OCI-LY1 (cell line): ENCODE measurements around the gene CEMIP.

Source experiments
- H2AFZ ChIP-seq: fragments of 200-600 bp; sonication (generic), shearing (Covaris generic); 2 replicates; pipeline ENCODE4 v1.6.0; 2014; ENCODE audit warnings: antibody characterized with exemption, mild to moderate bottlenecking, low read length
- H3F3A ChIP-seq: fragments of 200-600 bp; sonication (generic), shearing (Covaris generic); 2 replicates; pipeline ENCODE4 v1.6.0; 2014; ENCODE audit warnings: mild to moderate bottlenecking, antibody characterized with exemption, low read length, moderate library complexity; ENCODE audit not compliant: insufficient read depth
- H3K27ac ChIP-seq: fragments of 200-600 bp; sonication (generic); 2 replicates; pipeline ENCODE4 v1.5.1; 2014; ENCODE audit warnings: low read length, mixed run types, mild to moderate bottlenecking, low read depth; ENCODE audit not compliant: poor library complexity, severe bottlenecking
- H3K27me3 ChIP-seq: fragments of 200-600 bp; sonication (generic); 2 replicates; pipeline ENCODE4 v1.6.0; 2014; ENCODE audit warnings: antibody characterized with exemption, mild to moderate bottlenecking, low read length, moderate library complexity; ENCODE audit not compliant: insufficient read depth
- H3K36me3 ChIP-seq: fragments of 200-600 bp; sonication (generic); 2 replicates; pipeline ENCODE4 v1.6.1; 2014; ENCODE audit warnings: mild to moderate bottlenecking, antibody characterized with exemption, low read length, moderate library complexity, mixed read lengths; ENCODE audit not compliant: insufficient read depth
- H3K4me1 ChIP-seq: fragments of 200-600 bp; sonication (generic); 2 replicates; pipeline ENCODE4 v1.5.1; 2014; ENCODE audit warnings: mild to moderate bottlenecking, low read length, moderate library complexity; ENCODE audit not compliant: insufficient read depth, severe bottlenecking
- H3K4me2 ChIP-seq: fragments of 200-600 bp; sonication (generic), shearing (Covaris generic); 2 replicates; pipeline ENCODE4 v1.6.1; 2014; ENCODE audit warnings: low read length
- H3K4me3 ChIP-seq: fragments of 200-600 bp; sonication (generic); 2 replicates; pipeline ENCODE4 v1.5.1; 2014; ENCODE audit warnings: low read length, low read depth, mild to moderate bottlenecking, mixed read lengths; ENCODE audit not compliant: poor library complexity, severe bottlenecking
- H3K79me2 ChIP-seq: fragments of 200-600 bp; shearing (Covaris generic); 2 replicates; pipeline ENCODE4 v1.6.1; 2016; ENCODE audit warnings: mixed run types, low read length, mixed read lengths; ENCODE audit not compliant: insufficient read depth
- H3K9ac ChIP-seq: fragments of 200-600 bp; sonication (generic), shearing (Covaris generic); 2 replicates; pipeline ENCODE4 v1.6.1; 2014; ENCODE audit warnings: mild to moderate bottlenecking, low read length, mixed read lengths
- H3K9me2 ChIP-seq: fragments of 200-600 bp; sonication (generic), shearing (Covaris generic); 2 replicates; pipeline ENCODE4 v1.6.1; 2014; ENCODE audit warnings: low read depth, mild to moderate bottlenecking, low read length, mixed read lengths
- H3K9me3 ChIP-seq: fragments of 200-600 bp; shearing (Covaris generic); 2 replicates; pipeline ENCODE4 v1.6.1; 2014; ENCODE audit warnings: low read length, mixed read lengths
- H4K20me1 ChIP-seq: fragments of 200-600 bp; sonication (generic), shearing (Covaris generic); 2 replicates; pipeline ENCODE4 v1.6.0; 2016; ENCODE audit warnings: mild to moderate bottlenecking, low read length; ENCODE audit not compliant: insufficient read depth
- EZH2 ChIP-seq: fragments of 200-600 bp; sonication (generic), shearing (Covaris generic); IDR thresholded peaks from 2 replicates; pipeline ENCODE4 v1.8.0; 2017; ENCODE audit warnings: borderline replicate concordance, mixed run types, mild to moderate bottlenecking, antibody characterized with exemption, low read length, moderate library complexity, mixed read lengths
- TF ChIP-seq, protein P1 (sequence below): fragments of 200-600 bp; sonication (generic), shearing (Covaris generic); IDR thresholded peaks from 2 replicates; pipeline ENCODE4 v1.5.1; 2017; ENCODE audit warnings: mild to moderate bottlenecking, antibody characterized with exemption, low read length, moderate library complexity, mixed read lengths

Gene CEMIP, protein sequence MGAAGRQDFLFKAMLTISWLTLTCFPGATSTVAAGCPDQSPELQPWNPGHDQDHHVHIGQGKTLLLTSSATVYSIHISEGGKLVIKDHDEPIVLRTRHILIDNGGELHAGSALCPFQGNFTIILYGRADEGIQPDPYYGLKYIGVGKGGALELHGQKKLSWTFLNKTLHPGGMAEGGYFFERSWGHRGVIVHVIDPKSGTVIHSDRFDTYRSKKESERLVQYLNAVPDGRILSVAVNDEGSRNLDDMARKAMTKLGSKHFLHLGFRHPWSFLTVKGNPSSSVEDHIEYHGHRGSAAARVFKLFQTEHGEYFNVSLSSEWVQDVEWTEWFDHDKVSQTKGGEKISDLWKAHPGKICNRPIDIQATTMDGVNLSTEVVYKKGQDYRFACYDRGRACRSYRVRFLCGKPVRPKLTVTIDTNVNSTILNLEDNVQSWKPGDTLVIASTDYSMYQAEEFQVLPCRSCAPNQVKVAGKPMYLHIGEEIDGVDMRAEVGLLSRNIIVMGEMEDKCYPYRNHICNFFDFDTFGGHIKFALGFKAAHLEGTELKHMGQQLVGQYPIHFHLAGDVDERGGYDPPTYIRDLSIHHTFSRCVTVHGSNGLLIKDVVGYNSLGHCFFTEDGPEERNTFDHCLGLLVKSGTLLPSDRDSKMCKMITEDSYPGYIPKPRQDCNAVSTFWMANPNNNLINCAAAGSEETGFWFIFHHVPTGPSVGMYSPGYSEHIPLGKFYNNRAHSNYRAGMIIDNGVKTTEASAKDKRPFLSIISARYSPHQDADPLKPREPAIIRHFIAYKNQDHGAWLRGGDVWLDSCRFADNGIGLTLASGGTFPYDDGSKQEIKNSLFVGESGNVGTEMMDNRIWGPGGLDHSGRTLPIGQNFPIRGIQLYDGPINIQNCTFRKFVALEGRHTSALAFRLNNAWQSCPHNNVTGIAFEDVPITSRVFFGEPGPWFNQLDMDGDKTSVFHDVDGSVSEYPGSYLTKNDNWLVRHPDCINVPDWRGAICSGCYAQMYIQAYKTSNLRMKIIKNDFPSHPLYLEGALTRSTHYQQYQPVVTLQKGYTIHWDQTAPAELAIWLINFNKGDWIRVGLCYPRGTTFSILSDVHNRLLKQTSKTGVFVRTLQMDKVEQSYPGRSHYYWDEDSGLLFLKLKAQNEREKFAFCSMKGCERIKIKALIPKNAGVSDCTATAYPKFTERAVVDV (N-terminal part only)

DNA sequence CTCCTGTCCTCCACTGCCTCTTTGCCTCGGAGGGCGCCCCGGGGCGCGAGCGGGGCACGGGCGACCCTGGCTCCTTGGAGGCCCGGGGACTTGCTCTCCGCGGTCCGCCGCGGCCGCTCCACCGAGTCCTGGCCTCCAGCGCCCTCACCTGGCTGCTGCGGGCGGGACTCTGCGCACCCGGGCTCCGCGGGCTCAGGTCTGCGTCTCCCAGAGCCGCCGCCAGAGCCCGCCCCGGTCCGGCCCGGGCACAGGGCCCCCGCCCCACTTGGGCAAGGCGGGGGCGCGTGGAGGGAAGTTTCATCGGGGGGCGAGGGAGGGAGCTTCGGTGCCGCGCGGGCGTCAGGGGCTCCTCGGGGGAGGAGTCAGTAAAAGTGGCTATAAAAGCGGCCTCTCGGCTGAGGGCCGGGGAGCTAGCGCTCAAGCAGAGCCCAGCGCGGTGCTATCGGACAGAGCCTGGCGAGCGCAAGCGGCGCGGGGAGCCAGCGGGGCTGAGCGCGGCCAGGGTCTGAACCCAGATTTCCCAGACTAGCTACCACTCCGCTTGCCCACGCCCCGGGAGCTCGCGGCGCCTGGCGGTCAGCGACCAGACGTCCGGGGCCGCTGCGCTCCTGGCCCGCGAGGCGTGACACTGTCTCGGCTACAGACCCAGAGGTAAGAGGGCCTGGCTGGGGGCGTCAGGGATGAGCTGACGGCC, at the start of gene CEMIP:
TSS of gene CEMIP (plus strand) at position 407 of the 694 bp plus-strand sequence. CDS start 94,510 bp downstream, outside the sequence.
- H3K9me3 ChIP-seq: no peaks in the 10 kb centered on the region
- no peak for TF ChIP-seq EZH2
- TF ChIP-seq, protein P1, sequence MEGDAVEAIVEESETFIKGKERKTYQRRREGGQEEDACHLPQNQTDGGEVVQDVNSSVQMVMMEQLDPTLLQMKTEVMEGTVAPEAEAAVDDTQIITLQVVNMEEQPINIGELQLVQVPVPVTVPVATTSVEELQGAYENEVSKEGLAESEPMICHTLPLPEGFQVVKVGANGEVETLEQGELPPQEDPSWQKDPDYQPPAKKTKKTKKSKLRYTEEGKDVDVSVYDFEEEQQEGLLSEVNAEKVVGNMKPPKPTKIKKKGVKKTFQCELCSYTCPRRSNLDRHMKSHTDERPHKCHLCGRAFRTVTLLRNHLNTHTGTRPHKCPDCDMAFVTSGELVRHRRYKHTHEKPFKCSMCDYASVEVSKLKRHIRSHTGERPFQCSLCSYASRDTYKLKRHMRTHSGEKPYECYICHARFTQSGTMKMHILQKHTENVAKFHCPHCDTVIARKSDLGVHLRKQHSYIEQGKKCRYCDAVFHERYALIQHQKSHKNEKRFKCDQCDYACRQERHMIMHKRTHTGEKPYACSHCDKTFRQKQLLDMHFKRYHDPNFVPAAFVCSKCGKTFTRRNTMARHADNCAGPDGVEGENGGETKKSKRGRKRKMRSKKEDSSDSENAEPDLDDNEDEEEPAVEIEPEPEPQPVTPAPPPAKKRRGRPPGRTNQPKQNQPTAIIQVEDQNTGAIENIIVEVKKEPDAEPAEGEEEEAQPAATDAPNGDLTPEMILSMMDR: peak; percentile 42
- H3K79me2 ChIP-seq: no peaks in the 10 kb centered on the region
- H3K4me3 ChIP-seq: no peak within 1 kb of the TSS
- no peaks in the 10 kb centered on the region for H4K20me1 ChIP-seq
- no peaks in the 10 kb centered on the region for H3K4me1 ChIP-seq
- no peaks in the 10 kb centered on the region for H3K9me2 ChIP-seq
- H3K4me2 ChIP-seq: no peak within 1 kb of the TSS
- no peak within 1 kb of the TSS for H2AFZ ChIP-seq
- no peaks in the 10 kb centered on the region for H3F3A ChIP-seq
- no peak within 1 kb of the TSS for H3K27ac ChIP-seq
- H3K9ac ChIP-seq: no peak within 1 kb of the TSS
- H3K36me3 ChIP-seq: no peaks in the 10 kb centered on the region
- 0 out of 2 replicates have a peak, but pooled peaks cover 4% of the 10 kb centered on the region for H3K27me3 ChIP-seq

DNA sequence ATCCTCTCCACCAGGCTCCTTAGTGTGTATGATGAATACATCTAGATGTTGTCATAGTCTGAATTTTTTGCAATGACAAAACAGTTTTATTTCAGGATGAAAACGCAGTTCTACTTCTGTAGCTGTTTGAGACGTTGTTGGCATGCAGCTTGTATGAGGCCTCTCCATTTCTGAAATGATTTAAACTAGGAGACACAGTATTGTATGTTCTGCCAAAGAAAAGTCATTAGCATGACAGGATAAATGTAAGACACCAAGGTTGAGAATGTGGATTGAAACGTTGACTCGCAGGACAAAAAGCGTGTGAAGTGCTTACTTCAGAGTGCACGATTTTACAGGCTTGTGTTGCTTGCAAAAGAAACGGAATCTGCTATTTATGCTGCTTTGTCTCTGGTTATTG, 48.8 kb upstream of the CEMIP start:
- H3K79me2 ChIP-seq: no peaks in the 10 kb centered on the region
- H2AFZ ChIP-seq: no peak overlapping the region
- no peak overlapping the region for H3K4me3 ChIP-seq
- H3K4me2 ChIP-seq: no peak overlapping the region
- H3F3A ChIP-seq: no peaks in the 10 kb centered on the region
- no peak overlapping the region for H3K27ac ChIP-seq
- no peak for TF ChIP-seq EZH2
- TF ChIP-seq, protein P1: no peak
- no peak overlapping the region for H3K9ac ChIP-seq
- no peaks in the 10 kb centered on the region for H3K9me2 ChIP-seq
- no peaks in the 10 kb centered on the region for H3K36me3 ChIP-seq
- no peaks in the 10 kb centered on the region for H3K4me1 ChIP-seq
- no peaks in the 10 kb centered on the region for H3K9me3 ChIP-seq
- no peaks in the 10 kb centered on the region for H3K27me3 ChIP-seq
- H4K20me1 ChIP-seq: no peaks in the 10 kb centered on the region

DNA sequence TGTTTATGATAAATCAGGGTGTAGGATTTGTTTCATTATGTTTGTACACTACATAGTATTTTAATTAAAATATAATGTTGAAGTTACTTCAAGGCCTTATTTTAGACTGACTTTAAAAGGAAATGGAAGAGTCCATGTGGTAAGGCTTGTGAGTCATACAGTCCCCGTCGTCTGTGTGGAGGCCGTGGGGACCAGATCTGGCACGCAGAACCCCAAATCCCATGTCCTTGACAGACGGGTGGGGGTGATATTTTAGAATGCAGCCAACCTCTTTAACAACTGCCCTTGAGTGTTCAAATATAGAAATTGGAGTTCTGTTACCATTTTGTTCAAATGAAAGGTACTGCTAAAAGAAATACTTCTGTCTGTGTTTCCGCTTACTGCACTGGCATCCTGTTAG, 48.2 kb upstream of the CEMIP start:
- Histone ChIP-seq H2AFZ (no peak overlapping the region), H3K9me2 (no peaks in the 10 kb centered on the region), H3K36me3 (no peaks in the 10 kb centered on the region), H3F3A (no peaks in the 10 kb centered on the region), H3K4me2 (no peak overlapping the region), H3K9me3 (no peaks in the 10 kb centered on the region), H4K20me1 (no peaks in the 10 kb centered on the region), H3K27me3 (no peaks in the 10 kb centered on the region), H3K4me1 (no peaks in the 10 kb centered on the region), H3K4me3 (no peak overlapping the region), H3K27ac (no peak overlapping the region), H3K9ac (no peak overlapping the region), H3K79me2 (no peaks in the 10 kb centered on the region)
- no peak for TF ChIP-seq EZH2
- TF ChIP-seq, protein P1: no peak
